T follicular helper cell (primary cell): ENCODE measurements around the gene PDE8A.

Experiments
- DNase-seq: peaks from one replicate; pipeline ENCODE4 v3.0.0-alpha.2; 2020; ENCODE audit warnings: low read depth
- total RNA-seq, 2 experiments: gene quantifications; one replicate each; lab custom pipeline; 2026; lab: John Stamatoyannopoulos, UW

The PDE8A gene, protein sequence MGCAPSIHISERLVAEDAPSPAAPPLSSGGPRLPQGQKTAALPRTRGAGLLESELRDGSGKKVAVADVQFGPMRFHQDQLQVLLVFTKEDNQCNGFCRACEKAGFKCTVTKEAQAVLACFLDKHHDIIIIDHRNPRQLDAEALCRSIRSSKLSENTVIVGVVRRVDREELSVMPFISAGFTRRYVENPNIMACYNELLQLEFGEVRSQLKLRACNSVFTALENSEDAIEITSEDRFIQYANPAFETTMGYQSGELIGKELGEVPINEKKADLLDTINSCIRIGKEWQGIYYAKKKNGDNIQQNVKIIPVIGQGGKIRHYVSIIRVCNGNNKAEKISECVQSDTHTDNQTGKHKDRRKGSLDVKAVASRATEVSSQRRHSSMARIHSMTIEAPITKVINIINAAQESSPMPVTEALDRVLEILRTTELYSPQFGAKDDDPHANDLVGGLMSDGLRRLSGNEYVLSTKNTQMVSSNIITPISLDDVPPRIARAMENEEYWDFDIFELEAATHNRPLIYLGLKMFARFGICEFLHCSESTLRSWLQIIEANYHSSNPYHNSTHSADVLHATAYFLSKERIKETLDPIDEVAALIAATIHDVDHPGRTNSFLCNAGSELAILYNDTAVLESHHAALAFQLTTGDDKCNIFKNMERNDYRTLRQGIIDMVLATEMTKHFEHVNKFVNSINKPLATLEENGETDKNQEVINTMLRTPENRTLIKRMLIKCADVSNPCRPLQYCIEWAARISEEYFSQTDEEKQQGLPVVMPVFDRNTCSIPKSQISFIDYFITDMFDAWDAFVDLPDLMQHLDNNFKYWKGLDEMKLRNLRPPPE
- total RNA-seq, result 37.1 to 53.9 reads per million in 2 experiments

DNA sequence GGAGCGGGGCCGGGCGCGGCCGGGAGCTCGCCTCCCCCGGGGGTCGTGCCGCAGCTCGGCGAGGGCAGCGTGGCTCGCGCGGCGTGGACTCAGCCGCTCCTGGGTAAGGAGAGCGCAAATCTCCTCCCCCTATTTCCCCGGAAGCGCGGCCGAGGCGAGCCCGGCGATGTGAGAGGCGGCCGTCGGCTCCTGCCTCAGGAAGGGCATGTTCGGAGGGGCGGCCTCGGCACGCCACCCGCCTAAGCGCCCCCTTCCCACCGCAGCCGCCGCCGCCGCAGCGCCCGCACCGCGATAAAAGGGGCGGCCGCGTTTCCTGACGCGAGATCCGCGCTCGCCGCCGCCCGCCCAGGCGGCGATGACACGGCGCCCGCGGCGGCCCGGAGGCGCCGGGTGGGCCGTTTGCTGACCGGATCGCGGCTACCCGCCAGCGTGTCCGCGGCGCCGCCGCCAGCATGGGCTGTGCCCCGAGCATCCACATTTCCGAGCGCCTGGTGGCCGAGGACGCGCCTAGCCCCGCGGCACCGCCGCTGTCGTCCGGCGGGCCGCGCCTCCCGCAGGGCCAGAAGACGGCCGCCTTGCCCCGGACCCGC, at the start of gene PDE8A:
Gene PDE8A (plus strand): TSS at position 146 of the 590 bp plus-strand sequence. CDS start 307 bp downstream, at position 453.
- DNase-seq, result peak; percentile 43

DNA sequence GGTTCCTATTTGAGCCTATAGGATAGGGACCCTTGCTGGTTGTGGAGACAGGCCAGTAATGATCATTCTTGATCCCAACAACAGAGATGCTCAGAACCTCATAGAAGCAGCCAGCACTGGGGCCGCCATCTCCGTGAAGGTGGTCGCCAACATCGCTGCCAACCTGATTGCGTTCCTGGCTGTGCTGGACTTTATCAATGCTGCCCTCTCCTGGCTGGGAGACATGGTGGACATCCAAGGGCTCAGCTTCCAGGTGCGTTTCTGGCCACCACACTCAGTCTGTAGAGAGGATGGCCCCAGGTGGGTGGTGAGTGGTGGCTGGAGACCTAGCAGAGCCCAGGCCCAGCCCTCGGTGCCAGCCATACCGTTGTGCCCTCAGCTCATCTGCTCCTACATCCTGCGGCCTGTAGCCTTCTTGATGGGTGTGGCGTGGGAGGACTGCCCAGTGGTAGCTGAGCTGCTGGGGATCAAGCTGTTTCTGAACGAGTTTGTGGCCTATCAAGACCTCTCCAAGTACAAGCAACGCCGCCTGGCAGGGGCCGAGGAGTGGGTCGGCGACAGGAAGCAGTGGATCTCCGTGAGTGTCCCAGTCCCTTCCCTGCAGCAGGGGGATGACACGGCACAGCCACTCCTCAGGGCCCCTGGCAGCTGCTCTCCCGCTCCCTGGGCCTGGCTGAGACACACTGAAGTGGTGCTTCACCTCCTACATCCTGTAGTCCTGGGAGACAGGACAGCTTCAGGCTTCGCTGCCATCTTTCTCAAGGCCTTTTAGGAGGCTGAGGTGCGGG, 46.5 kb upstream of the PDE8A start:
- DNase-seq, result no peak

DNA sequence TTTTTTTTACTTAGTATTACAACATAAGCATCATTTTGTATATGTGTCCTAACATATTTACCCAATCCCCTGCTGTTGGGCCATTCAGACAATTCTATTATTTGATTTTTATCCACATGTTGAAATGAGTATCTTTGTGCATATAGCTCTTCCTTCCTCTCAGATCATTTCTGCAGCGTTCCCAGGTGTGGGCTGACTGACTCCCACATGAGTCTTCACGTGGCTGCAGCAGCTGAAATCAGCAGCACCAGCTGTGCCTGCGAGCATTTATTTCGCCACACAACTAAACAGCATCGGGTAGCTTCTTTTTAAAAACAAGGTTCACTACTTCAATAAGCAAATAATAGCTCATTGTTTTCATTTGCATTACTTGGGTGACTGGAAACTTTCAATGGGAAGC, 44.5 kb upstream of the PDE8A start:
- no peak for DNase-seq

DNA sequence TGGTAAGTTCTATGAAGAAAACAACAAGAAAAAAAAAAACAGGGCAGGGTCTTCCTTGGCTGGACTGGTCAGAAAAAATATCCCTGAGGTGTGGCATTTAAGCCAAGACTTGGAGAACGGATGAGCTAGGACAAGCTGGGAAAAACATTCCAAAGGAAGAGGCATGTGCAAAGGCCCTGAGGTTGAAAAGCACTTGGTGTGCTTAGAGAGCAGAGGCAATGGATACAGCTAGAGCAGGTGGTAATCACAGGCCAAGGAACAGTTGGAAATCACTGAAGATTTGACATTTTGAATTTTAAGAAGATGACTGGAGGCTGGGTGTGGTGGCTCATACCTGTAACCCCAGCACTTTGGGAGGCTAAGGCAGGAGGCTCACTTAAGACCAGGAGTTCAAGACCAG, 42.9 kb upstream of the PDE8A start:
- no peak for DNase-seq

DNA sequence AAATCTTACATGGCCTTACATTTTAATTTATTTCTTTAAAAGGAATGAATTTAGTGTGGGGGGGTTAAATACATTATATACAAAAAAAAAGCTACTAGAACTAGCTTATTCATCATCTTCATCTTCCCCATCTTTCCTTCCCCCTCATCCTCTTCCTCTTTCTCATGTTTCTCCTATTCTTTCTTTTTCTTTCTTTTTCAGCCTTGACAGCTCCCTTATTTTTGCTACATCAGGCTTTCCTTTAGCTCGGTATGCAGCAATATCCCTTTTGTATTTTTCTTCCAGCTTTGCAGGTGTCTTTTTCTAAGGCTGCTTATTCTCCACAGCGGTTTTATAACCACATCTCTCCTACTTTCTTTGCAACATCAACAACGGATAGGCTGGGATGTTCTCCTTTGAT, 41.3 kb upstream of the PDE8A start:
- DNase-seq, result no peak

DNA sequence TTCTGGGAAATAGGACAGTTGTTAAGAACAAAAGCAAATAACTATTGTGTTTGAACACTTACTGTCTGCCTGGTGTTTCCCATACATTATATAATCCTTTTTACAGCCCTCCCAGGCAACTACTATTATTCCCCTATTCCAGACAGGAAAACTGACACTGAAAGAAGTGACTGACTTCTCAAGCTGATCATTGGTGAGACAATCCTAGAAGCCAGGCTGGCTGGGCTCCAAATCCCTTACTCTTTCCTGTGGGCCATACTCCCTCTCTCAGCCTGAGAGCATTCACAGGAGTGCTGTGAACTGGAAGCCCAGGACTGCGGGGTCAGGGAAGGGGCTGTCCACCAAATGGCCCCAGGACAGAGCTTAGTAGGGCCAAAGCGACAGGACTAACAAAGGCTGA, 39.2 kb upstream of the PDE8A start:
- DNase-seq, result no peak

DNA sequence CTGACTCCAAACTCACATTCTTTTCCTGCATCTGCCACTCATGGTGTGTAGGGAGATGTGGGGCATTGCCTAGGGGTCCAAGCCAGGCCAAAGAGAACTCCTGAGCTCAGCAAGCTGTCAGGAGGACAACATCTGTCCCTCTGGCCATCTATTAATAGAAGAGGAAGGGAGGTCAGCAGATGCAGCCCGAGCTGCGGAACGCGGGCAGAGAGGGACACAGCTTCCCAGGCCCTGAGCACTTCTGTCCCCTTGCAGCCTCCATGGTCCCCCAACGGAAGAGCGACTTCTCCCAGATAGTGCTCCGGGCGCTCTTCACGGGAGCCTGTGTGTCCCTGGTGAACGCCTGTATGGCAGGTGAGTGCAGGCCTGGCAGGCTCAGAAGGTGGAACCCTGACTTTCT, 37.3 kb upstream of the PDE8A start:
- no peak for DNase-seq

DNA sequence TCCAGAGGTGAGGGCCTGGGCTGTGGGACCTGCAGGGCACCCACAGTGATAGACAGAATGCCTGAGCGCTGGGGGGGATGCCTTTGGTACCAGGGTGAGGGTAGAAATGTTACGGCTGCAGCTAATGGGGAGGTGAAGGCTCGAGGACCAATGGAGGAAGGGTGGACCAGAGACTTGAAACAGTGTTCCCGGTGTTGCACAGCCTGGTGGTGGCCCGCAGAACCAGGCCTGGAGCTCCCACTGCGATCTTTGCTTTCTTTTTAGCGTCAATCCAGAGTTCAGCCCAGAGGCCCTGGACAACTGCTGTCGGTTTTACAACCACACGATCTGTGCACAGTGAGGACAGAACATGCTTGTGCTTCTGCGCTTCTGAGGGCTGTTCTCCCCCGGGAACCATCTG, 36.8 kb upstream of the PDE8A start:
- no peak for DNase-seq

DNA sequence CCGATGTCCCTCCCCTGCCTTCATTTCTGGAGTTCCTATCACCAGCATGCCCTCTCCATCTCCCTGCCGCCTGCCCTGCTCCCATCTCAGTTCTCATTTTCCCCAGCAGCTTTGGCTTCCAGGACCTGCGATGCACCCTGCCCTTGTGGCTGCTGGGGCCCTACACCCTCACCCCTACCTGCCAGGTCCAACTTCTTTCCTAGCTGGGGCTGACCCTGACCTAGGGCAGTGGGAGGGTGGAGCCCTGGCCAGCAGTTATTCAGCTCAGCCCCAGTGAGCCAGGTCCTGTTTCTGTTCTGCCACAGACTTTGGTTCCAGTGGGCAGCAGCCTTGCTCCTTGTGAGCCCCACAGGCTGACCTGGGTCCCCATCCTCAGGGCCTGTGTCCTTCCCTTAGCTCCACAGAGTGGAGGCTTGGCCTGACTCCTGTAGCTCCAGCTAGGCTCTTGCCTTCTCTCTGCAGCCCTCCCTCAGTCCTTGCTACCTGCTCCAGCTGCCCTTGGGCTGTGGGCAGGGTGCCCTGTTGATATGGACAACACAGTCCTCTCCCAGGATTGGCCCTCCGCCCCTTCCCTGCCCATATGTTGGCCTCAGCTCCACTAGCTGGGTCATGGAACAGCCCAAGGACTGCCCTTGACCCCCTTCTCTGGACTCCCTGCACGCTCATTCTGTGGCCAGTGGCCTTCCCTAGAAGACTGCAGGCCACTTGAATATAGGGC, 34.7 kb upstream of the PDE8A start:
- DNase-seq, result no peak

DNA sequence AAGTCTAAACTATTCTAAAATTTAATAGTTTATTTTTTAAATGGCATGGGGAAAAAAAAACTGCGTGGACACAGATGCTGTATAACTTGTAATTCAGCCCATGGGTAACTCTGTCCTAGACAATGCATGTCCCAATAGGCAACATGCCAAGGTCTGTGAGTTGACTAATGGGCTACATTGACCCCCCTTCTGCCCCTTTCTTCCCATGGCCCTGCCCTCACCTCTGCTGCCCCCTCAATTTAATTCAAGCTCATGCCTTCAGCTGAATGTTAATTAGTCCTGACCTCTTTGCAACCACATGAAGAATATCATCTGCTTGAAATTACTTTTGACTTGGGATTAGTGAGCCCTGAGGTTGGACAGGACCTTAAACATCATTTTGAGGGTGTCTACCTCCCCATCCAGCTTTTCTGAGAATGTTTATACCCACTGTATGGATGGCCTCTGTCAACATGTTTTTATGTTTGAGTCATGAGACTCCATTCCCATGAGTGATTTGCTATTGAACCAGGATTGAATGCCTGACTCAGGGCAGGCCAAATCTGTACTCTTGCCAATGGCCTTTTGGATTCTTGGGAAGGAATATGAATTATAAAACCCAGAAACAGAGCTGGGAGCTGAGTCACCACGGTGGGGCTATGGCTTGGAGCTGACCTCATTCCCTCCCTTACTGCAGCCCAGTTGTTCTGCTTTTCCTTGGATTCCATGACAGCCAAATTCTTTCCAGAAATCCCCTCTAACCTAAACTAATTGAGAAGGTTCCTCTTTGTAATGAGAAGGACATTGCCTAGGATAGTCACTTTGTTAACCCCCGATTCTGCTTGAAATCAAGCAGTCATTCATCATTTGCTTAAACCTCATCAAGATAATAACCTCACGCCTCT, 33.5 kb upstream of the PDE8A start:
- DNase-seq, result no peak

DNA sequence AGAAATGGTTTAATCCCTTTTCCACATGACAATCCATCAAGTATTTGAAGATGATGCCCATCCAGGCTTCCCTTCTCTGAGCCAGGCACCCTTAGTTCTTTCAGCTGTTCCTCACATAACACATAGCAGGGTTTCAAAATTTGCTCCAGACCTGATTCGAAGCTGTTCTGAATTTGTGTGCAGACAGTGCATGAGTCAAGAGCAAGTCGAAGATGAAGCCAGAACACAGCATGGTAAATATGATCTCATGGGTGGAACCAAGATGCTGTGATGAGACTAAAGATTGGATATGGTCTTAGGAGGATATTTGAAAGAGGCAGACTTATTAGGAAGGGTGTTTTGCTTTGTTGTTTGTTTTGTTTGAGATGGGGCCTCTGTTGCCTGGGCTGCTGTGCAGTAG, 32.6 kb upstream of the PDE8A start:
- DNase-seq, result no peak

DNA sequence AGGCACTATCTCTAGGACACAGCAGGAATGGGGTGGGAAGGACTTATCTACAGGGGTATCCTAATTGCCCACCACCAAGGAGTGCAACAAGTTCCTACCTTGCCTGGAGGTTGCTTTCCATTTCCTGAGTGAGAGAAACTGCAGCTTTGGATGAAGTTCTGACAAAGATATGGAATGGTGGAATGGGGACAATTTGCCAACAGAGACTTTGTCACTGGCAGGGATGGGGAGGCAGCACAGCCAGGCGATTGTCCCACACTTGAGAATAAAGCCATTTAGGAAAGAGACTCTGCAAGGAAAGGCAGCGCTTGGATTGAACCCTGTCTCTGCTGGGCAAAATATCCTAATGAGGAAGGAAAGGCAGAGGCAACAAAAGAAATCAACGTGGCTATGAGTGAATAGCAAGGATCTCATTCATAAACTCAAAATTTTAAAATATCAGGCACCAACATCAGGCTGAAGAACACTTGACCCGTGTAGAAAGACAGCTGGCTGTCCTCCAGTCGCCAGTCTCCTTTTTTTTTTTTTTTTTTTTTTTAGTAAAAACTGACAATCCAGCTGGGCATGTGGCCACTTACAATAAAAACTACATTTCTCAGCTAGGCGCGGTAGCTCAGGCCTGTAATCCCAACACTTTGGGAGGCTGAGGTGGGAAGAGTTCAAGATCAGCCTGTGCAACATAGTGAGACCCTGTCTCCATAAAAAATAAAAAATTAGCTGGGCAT, 31.6 kb upstream of the PDE8A start:
- no peak for DNase-seq

DNA sequence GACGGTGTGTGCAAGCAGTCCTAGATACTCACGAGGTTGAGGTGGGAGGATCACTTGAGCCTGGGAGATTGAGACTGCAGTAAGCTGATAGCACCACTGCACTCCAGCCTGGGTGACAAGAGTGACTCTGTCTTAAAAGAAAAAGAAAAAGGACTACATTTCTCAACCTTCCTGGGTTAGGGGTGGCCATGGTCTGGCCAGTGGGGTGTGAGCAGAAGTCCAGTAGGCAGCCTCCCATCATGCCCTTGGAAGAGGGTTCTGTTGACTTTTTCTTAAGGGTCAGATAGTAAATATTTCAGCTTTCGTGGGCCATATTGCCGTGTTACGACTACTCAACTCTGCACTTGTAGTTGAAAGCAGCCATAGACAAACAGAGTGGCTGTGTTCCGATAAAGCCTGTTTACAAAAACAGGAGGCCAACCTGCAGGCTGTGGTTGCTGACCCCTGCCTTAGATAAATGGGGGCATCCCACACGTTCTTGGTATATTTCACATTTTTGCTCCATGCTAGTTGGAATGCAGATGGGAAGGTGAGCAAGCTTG, 31.0 kb upstream of the PDE8A start:
- no peak for DNase-seq

DNA sequence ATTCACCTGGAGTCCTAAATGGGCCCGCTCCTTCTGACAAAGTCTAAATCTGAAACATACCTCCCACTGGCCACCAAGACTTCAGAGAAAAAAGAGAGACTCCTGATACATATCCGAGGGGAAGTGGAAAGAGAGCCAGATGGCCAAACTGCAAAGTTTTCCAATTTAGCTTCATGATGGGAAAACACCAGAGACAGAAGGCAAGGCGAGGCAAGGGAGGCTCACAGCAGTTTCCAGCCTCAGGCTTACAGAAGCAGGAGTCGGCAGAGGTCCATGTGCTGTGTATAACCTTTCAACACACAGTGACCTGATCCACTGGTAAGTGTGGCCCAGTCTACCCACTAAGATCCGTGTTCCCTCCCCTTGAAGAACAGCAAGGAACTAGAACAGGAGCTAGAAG, 29.9 kb upstream of the PDE8A start:
- DNase-seq, result no peak

DNA sequence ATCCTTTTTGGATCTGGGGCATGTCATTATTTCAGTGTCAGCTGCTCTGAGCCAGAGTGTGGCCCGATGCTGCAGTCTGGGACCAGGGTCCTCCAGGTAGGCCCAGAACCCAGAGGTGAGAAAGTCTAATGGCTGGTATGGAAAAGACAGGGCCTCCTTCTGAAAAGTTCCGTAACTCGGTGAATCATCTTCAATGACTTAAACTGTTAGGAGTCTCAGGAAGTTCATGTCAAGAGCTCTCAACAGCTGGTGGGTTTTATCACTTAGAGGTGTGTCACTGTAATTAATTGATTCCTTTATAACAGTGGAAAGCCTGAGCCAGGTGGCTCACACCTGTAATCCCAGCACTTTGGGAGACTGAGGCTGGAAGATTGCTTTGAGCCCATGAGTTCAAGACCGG, 28.5 kb upstream of the PDE8A start:
- no peak for DNase-seq

DNA sequence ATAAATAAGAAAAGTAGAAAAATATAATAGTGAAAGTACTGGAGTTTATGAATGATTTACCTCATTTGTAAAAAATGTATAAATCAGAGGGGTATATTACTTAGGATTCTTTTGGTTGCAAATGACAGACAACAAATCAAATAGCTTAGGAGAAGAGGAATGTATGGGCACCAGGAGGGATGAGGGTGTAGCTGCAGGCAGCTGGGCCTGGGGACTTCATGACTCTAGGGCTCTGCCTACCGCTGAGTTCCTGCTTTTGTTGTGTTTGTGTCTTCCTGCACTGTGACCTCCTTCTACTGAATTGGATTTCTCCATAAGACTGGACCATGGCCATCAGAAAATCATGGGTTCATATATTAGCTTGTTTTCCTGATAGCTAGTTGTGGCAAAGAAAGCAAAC, 27.9 kb upstream of the PDE8A start:
- DNase-seq, result no peak

DNA sequence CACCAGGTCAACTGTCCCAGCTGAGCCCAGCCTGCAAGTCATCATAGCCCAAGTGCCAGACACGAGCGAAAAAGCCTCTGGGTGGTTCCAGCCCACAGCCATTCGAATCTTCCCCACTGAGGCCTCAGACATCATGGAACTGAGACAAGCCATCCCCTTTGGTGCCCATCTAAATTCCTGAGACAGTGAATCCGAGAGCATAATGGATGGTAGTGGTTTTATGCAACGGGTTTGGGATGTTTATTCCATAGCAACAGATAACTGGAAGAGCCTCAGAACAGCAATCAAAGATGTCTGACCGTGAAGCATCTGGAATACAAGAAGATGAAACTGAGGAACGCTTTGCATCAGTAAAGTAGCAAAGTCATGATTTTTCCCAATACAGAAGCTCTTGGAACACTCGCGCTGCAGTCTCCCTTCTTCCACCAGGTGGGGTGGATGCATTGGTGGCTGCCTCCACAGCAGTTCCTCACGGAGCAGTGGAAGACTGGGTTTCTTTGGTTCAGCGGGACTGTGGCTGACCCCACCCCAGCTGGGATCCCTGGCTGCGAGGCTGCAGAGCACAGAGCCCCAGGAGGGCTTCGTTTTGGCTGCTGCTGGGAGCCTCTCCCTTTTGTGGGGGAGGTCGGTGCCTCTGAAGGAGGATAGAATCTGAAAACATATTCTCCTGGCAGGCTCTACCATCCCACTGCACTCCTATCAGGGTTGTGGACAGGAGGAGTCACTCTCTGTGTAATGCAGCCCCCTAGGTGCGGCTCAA, 26.4 kb upstream of the PDE8A start:
- peak; percentile 32 for DNase-seq

DNA sequence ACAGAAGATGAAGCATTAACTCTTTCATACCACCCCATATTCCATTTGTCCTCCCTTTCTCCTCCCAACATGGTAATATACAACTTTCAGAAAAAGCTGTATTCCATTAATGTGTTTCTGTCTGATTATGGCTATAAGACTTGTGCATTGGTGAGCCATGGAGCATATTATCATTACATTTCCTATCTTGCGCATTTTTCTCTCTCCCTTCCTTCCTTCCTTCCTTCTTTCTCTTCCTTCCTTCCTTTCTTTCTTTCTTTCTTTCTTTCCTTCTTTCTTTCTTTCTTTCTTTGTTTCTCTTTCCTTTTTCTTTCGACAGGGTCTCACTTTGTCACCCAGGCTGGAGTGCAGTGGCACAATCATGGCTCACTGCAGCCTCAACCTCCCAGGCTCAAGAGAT, 25.5 kb upstream of the PDE8A start:
- no peak for DNase-seq
